Activated CD8-positive, alpha-beta T cell treated with anti-CD3 and anti-CD28 coated beads for 36 hours (primary cell): ENCODE data around the gene GCGR. TPM values are rescaled to one million over a fixed set of nuclear protein-coding genes. Genes with fewer than 3 reads are reported as not detected.

Source experiments
- ATAC-seq: fragments of 200-7000 bp; cut with Tn5 transposase; one replicate; pipeline ENCODE4 v1.10.0; 2021; ENCODE audit warnings: mild to moderate bottlenecking, moderate library complexity
- CTCF ChIA-PET: fragments of 350-600 bp; sonication (Branson Sonifier 250); formaldehyde crosslinking; loops from one replicate; lab custom pipeline; 2021; ENCODE audit warnings: antibody characterized with exemption; lab: Charles Lee
- POLR2A ChIA-PET: fragments of 350-600 bp; sonication (Branson Sonifier 250); formaldehyde crosslinking; loops from one replicate; lab custom pipeline; 2021; ENCODE audit warnings: antibody characterized with exemption; lab: Charles Lee
- DNase-seq: peaks from one replicate; pipeline ENCODE4 v3.0.0-alpha.2; 2020
- H3K27ac Mint-ChIP-seq: one replicate; pipeline ENCODE4 v1.8.0; 2021; ENCODE audit warnings: mild to moderate bottlenecking, mixed read lengths
- H3K27me3 Mint-ChIP-seq: one replicate; pipeline ENCODE4 v1.8.0; 2021; ENCODE audit warnings: mixed read lengths
- H3K36me3 Mint-ChIP-seq: one replicate; pipeline ENCODE4 v1.8.0; 2021; ENCODE audit warnings: low read depth, mixed read lengths
- H3K4me1 Mint-ChIP-seq: one replicate; pipeline ENCODE4 v1.8.0; 2021; ENCODE audit warnings: low read depth, mixed read lengths
- H3K4me3 Mint-ChIP-seq: one replicate; pipeline ENCODE4 v1.8.0; 2021; ENCODE audit warnings: mild to moderate bottlenecking, moderate library complexity, mixed read lengths
- H3K9me3 Mint-ChIP-seq: one replicate; pipeline ENCODE4 v1.8.0; 2021; ENCODE audit warnings: mixed read lengths
- intact Hi-C: fragments of 100-400 bp; cut with micrococcal nuclease; formaldehyde crosslinking; loops from one replicate; pipeline ENCODE4 v1.10.0; 2022
- total RNA-seq, 2 experiments: library from RNA; stranded (reverse); gene quantifications; one replicate each; pipeline ENCODE4 v1.2.3, GENCODE V29; 2021
- TF ChIP-seq, protein P1 (sequence below): fragments of 200-600 bp; IDR thresholded peaks from one replicate; pipeline ENCODE4 v1.8.0; 2022; ENCODE audit warnings: antibody characterized with exemption, mild to moderate bottlenecking

Gene GCGR
- total RNA-seq, 2 experiments from 2014 or later, result not detected

DNA sequence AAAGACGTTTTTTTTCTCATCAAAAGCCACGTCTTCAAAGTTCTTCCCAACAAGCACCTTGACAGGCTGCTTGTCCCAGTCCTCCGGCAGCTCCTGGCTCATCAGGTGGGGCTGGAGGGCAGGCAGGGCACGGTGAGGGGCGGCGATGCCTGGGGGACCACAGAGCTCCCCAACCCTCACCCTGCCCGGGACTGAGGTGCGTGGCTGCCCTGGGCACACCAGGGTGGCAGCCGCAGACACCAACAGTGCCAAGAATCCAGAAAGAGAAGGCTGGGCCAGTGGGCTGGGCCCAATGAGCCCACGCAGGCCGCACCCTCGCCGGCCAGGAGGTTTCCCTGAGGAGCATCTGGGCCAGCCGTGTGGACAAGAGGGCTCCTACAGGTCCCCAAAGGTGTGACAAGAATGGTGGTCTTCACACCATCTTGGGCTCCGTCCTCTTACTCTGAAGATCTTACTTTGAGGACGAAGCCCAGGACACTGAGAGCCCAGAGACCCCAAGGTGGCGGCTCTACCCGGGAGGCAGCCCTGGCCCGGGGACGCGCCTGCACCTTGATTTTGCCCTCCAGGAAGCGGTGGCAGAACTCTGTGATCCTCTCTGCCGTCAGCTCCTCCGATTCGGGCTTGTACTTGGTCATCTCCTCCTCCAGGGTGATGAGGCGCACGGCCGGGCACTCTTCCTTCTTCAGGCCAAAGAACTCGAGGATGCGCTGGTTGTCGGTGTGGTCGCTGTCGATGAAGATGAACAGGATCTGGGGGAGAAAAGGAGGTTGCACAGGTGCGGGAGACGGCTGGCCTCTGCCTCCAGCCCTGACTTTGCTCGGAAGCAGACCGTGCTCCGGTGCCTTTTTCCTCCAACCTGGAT, 42.2 kb downstream of the GCGR start:
- no peak for ATAC-seq
- TF ChIP-seq, protein P1, sequence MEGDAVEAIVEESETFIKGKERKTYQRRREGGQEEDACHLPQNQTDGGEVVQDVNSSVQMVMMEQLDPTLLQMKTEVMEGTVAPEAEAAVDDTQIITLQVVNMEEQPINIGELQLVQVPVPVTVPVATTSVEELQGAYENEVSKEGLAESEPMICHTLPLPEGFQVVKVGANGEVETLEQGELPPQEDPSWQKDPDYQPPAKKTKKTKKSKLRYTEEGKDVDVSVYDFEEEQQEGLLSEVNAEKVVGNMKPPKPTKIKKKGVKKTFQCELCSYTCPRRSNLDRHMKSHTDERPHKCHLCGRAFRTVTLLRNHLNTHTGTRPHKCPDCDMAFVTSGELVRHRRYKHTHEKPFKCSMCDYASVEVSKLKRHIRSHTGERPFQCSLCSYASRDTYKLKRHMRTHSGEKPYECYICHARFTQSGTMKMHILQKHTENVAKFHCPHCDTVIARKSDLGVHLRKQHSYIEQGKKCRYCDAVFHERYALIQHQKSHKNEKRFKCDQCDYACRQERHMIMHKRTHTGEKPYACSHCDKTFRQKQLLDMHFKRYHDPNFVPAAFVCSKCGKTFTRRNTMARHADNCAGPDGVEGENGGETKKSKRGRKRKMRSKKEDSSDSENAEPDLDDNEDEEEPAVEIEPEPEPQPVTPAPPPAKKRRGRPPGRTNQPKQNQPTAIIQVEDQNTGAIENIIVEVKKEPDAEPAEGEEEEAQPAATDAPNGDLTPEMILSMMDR, result no peak

DNA sequence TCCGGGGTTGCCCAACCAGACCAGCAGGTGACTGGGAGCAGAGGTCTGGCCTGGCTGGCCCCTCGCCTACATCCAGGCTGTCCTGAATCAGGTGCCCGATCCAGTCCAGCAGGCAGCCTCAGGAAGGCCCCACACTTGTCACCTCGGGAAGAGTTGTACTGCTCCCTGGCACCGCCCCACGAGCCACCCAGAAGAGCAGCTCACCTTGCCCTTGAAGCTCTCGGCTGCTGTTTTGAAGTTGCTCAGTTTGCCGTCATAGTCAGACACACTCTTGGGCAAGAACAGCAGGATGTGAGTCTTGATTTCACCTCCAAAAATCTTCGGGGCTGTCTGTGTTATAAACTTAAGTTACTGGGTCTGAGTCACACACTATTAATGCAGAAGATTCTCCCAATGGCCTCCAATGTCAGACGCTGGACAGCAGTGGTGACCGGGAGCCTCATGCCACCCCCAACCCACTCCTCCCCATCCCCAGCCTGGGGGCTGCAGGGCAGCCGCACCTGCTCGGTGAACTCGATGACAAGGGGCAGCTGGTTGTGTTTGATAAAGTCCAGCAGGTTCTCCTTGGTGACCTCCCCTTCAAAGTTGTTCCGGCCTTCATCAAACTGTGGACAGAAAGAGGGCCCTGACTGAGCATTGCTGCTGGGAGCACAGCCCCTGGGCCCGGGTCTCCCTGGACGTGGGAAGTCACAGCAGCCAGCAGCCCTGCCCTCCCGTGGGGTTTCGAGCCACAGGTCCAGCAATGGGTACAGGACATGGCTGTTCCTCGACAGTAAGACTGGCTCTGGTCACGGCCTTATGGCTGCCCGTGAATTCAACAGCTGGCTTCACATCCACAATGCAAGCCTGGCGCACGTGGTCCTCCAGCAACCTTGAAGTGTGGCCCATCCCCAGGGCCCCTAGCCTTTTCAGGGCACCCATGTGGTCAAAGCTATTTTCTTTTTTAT, 43.1 kb downstream of the GCGR start:
- POLR2A ChIA-PET, result interaction anchor here (0.7 to 1.5 kb wide), 5 partner anchors 10 to 179 kb away, joined by 3 to 4 read pairs (median 3); no protein-coding TSS in a partner anchor
- Mint-ChIP-seq H3K4me3 (no peak overlapping the region), H3K27me3 (no peaks in the 10 kb centered on the region), H3K9me3 (no peaks in the 10 kb centered on the region), H3K27ac (no peak overlapping the region), H3K4me1 (no peaks in the 10 kb centered on the region), H3K36me3 (peaks cover 36% of the 10 kb centered on the region)
- no peak for ATAC-seq
- CTCF ChIA-PET, result no interaction called here
- TF ChIP-seq, protein P1, result no peak
- intact Hi-C loops, result no loop called here
- no peak for DNase-seq

More for the DNA sequence above, 42.2 kb downstream of the GCGR start:
- Mint-ChIP-seq H3K9me3 (no peaks in the 10 kb centered on the region), H3K4me1 (no peaks in the 10 kb centered on the region), H3K27me3 (no peaks in the 10 kb centered on the region), H3K27ac (no peak overlapping the region), H3K4me3 (no peak overlapping the region), H3K36me3 (peaks cover 27% of the 10 kb centered on the region)
- intact Hi-C loops, result no loop called here
- ChIA-PET CTCF (no interaction called here), POLR2A (interaction anchor here (0.7 to 5.7 kb wide), 5 partner anchors 8 to 27 kb away, joined by 3 to 35 read pairs (median 3); no protein-coding TSS in a partner anchor)
- DNase-seq, result no peak

DNA sequence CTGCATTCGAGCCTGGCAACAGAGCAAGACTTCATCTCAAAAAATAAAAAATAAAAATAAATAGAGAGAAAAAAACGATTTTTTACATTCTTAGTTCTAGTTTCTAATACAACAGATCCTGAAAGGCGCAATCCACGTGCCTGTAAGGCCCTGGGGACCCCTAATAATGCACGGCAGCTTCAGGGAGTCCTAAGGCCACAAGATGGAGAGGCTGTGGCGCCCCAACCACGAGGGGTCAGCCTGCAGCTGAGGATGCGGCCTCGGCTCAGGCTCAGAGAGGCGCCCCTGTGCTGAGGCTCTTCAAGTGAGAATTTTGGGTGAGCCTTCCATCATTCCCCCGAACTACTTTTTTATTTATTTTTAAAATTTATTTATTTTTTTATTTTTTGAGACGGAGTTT, 45.5 kb downstream of the GCGR start:
- CTCF ChIA-PET, result no interaction called here
- Mint-ChIP-seq H3K4me1 (peaks cover 2% of the 10 kb centered on the region), H3K36me3 (peaks cover 46% of the 10 kb centered on the region), H3K4me3 (no peak overlapping the region), H3K9me3 (no peaks in the 10 kb centered on the region), H3K27me3 (no peaks in the 10 kb centered on the region), H3K27ac (no peak overlapping the region)
- POLR2A ChIA-PET, result no interaction called here
- no peak for DNase-seq
- no peak for ATAC-seq
- TF ChIP-seq, protein P1, result no peak
- intact Hi-C loops, result no loop called here

DNA sequence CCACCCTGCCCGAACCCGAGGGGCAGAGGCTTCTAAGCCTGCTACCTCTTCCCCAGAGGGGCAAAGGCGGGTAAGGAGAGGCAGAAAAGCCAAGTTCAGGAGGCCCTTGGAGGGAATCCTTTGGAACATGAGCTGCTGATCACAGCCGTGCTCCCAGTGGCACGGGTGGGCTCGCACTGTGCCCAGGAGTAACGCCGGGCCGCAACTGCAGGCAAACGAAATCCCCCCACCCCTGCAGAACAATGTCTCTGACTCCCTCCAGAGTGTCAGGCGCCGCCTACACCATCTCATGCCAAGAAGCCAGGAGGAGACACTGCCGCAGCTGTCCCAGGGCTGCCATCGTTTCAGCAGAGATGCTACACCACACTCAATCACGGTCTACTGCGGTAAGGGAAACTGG, 47.5 kb downstream of the GCGR start:
- ChIA-PET POLR2A (interaction anchor here (0.6 to 6.4 kb wide), 4 partner anchors 8 to 317 kb away, joined by 5 to 35 read pairs (median 10); partner anchors contain the start of genes MCRIP1 and PPP1R27), CTCF (no interaction called here)
- H3K9me3 Mint-ChIP-seq, result no peaks in the 10 kb centered on the region
- no peak overlapping the region for H3K4me3 Mint-ChIP-seq
- H3K4me1 Mint-ChIP-seq, result peaks cover 6% of the 10 kb centered on the region
- intact Hi-C loops, result no loop called here
- TF ChIP-seq, protein P1, result no peak
- H3K27me3 Mint-ChIP-seq, result no peaks in the 10 kb centered on the region
- H3K27ac Mint-ChIP-seq, result no peak overlapping the region
- H3K36me3 Mint-ChIP-seq, result peaks cover 47% of the 10 kb centered on the region
- ATAC-seq (no peak), DNase-seq (no peak)
